Upper lobe of right lung (tissue), 1 donor: ENCODE data around the gene CORO1C. TPM values are rescaled to one million over a fixed set of nuclear protein-coding genes. Genes with fewer than 3 reads are reported as not detected.

Source experiments
- ATAC-seq: fragments of 200-7000 bp; cut with Tn5 transposase; one replicate; pipeline ENCODE4 v1.9.1; 2020; ENCODE audit warnings: mild to moderate bottlenecking, moderate library complexity
- DNase-seq: peaks from one replicate; pipeline ENCODE4 v3.0.0-alpha.2; 2020
- H3K27ac ChIP-seq: fragments of 200-600 bp; one replicate; pipeline ENCODE4 v1.8.0; 2022
- H3K27me3 ChIP-seq: fragments of 200-600 bp; one replicate; pipeline ENCODE4 v1.8.0; 2022; ENCODE audit warnings: mild to moderate bottlenecking
- H3K36me3 ChIP-seq: fragments of 200-600 bp; one replicate; pipeline ENCODE4 v1.8.0; 2022
- H3K4me1 ChIP-seq: fragments of 200-600 bp; one replicate; pipeline ENCODE4 v1.8.0; 2022
- H3K4me3 ChIP-seq: fragments of 200-600 bp; one replicate; pipeline ENCODE4 v1.8.0; 2022; ENCODE audit warnings: mild to moderate bottlenecking
- H3K9me3 ChIP-seq: fragments of 200-600 bp; one replicate; pipeline ENCODE4 v1.8.0; 2022
- CTCF ChIP-seq: fragments of 200-600 bp; IDR thresholded peaks from one replicate; pipeline ENCODE4 v1.8.0; 2022; ENCODE audit warnings: antibody characterized with exemption
- intact Hi-C: fragments of 100-400 bp; cut with DNase I; formaldehyde crosslinking; loops from one replicate; pipeline ENCODE4 v1.11.0; 2022
- microRNA-seq: library from miRNA; unstranded; fragments of <30 nt; microRNA quantifications from one replicate; pipeline ENCODE4 v1.2.0, GENCODE V29; 2020; ENCODE audit warnings: borderline microRNAs expressed
- total RNA-seq: library from RNA; stranded (reverse); fragmentation: NEBNext Ultra II Directional; extraction: Animal tissue kit (Norgen Biotek cat#: 25700); gene quantifications from one replicate; pipeline ENCODE4 v1.2.1, GENCODE V29; 2021
- donor health status: DM: no; HTN: yes; CAD: no; lungs with severe emphysema.

The CORO1C gene
- total RNA-seq, 1 donor from 2014 or later = 257 TPM

GRCh38 chr12:108595711-108596647, 135.3 kb downstream of the CORO1C start:
- Histone ChIP-seq H3K36me3 (no peaks in the 10 kb centered on the region), H3K9me3 (no peaks in the 10 kb centered on the region), H3K4me3 (peak overlapping the region; percentile 41), H3K4me1 (no peaks in the 10 kb centered on the region), H3K27me3 (no peaks in the 10 kb centered on the region), H3K27ac (peak overlapping the region; percentile 39)
- intact Hi-C loops = no loop called here
- DNase-seq = no peak
- no peak for ATAC-seq
- TF ChIP-seq CTCF = no peak

Small RNAs within 50 kb of the gene (microRNA-seq; reads per million reads assigned to microRNA genes)
- gene MIR4496 = not detected

Other genes starting within 250 kb of the CORO1C start
- gene FICD, start 216.2 kb downstream of the CORO1C start, total RNA-seq = 10.3 TPM
- 44.8 TPM for gene SART3, start 170.3 kb downstream of the CORO1C start, total RNA-seq
- gene ISCU, start 168.9 kb downstream of the CORO1C start, total RNA-seq = 138 TPM
- gene TMEM119, start 133.4 kb downstream of the CORO1C start, total RNA-seq = 43.8 TPM
- 31.9 TPM for gene SELPLG, start 97.6 kb downstream of the CORO1C start, total RNA-seq
- gene SSH1, start 126.1 kb upstream of the CORO1C start, total RNA-seq = 46.0 TPM
- 0.26 TPM for gene DAO, start 148.6 kb upstream of the CORO1C start, total RNA-seq